HG03469 (cell line): ENCODE data around the gene ZNF598.
"Not testable (repeated sequence)": the region's sequence is repeated elsewhere in the genome, so short reads cannot be mapped to it uniquely, and the experiment has no call there.

Experiments used
- ATAC-seq: cut with Tn5 transposase; IDR thresholded peaks from one replicate; pipeline ENCODE4 v1.9.1; 2021; ENCODE audit warnings: mild to moderate bottlenecking, moderate library complexity, moderate number of reproducible peaks; ENCODE audit not compliant: unreplicated experiment

The ZNF598 gene

GRCh38 chr16:1960665-1961630 lies 48.7 kb downstream of the ZNF598 start:
- no peak for ATAC-seq

- peak; percentile 46 for ATAC-seq
Measured at GRCh38 chr16:1959269-1960039, 50.2 kb downstream of the ZNF598 start, which contains the start of gene NDUFB10. NDUFB10 (plus strand) TSS chr16:1959538; CDS start chr16:1959625, 87 bp downstream.

DNA sequence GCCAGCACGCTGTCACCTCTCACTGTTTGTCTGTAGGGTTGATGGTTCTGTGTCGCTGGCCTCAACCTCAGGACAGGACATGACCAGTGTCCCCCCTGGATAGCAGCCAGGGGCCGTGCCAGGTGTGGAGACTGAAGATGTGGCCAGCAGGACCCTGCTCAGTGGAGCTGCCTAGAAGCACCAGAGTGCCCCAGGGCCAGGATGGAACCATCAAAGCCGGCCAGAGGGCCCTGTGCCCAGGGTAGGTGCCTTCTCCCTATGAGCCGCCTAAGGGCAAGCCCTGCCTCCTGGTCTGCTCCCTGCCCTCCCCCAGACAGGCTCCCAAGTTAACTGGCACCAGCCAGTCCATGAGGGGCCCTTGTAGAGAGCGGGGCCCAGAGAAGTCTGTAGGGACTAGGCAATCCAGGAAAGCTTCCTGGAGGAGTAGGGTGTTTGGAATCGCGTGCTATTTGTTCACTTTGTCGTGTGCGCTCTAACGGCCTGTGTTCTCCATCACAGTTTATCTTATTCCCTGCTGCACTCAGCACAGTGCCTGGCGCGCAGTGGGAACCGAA lies 50.8 kb downstream of the ZNF598 start:
- no peak for ATAC-seq

DNA sequence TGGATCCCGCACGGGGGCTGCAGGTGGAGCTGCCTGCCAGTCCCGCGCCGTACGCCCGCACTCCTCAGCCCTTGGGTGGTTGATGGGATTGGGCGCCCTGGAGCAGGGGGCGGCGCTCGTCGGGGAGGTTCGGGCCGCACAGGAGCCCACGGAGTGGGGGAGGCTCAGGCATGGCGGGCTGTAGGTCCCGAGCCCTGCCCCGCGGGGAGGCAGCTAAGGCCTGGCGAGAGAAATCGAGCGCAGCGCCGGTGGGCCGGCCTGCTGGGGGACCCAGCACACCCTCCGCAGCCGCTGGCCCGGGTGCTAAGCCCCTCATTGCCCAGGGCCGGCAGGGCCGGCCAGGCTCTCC lies 51.5 kb downstream of the ZNF598 start:
- ATAC-seq = not testable (repeated sequence)

DNA sequence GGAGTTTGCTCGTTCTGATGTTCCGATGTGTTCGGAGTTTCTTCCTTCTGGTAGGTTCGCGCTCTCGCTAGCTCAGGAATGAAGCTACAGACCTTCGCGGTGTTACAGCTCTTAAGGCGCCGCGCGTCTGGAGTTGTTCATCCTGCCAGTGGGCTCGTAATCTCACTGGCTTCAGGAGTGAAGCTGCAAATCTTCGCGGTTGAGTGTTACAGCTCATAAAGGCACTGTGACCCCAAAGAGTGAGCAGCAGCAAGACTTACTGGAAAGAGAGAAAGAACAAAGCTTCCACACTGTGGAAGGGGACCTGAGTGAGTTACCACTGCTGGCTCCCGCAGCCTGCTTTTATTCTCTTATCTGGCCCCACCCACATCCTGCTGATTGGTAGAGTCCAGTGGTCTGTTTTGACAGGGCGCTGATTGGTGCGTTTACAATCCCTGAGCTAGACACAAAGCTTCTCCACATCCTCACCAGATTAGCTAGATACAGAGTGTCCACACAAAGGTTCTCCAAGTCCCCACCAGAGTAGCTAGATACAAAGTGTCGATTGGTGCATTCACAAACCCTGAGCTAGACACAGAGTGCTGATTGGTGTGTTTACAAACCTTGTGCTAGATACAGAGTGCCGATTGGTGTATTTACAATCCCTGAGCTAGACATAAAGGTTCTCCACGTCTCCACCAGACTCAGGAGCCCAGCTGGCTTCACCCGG lies 52.0 kb downstream of the ZNF598 start:
- not testable (repeated sequence) for ATAC-seq

DNA sequence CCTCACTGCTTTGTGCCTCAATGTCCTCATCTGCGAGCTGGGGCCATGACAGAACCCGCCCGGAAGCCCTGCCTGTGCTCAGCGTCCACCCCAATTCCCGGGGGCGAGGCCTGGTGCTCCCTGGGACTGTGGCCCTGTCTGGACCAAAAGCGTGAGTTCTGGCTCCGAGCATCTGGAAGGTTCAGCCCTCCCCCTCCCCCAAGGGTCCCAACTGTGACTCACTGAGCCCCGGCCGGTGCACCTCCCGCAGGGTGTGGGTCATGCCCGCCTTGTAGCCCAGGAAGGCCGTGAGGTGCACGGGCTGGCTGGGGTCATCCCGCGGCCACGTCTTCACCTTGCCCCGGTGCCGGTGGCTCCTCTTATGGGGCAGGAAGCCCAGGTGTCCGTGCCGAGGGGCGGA lies 55.9 kb downstream of the ZNF598 start:
- ATAC-seq = no peak

DNA sequence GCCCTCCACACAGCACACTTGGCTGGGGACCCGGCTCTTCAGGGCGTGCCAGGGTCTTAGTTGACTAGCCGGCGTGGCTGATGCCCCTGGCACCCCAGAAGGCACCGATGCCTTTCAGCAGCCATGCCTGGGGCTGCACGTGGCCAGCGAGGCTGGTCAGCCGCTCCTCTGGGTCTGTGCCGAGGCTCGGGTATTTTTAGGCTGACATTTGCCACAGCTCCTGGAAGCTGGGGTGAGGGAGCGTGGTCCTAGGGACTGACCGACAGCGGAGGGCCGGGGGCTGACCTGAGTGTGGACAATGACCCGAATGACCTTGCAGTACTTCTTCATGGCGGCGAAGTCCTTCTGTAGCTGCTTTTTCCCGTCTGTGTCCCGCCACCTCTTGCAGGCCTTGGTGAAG lies 59.1 kb downstream of the ZNF598 start:
- no peak for ATAC-seq

DNA sequence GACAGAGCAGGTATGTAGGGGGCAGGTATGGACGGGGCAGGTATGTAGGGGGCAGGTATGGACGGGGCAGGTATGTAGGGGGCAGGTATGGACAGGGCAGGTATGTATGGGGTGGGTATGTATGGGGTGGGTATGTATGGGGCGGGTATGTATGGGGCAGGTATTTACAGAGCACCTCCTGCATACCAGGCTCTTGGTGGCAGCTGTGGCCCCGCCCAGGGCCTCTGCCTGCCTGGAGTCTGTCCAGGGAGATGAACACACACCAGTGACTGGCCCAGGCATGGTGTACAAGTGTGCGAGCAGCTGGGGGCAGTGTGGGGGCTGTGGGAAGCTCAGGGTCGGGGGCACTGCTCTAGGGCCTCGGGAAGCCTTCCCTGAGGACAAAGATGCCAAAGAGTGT lies 59.6 kb downstream of the ZNF598 start:
- ATAC-seq = no peak

DNA sequence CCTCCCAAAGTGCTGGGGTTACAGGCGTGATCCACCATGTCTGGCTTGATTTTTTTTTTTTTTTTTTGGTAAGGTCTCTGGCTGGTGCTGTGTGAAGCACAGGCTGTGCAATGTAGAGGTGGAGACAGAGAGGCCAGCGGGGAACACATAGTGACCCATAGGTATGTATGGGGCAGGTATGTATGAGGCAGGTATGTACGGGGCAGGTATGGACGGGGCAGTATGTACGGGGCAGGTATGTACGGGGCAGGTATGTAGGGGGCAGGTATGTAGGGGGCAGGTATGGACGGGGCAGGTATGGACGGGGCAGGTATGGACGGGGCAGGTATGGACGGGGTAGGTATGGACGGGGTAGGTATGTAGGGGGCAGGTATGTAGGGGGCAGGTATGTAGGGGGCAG lies 60.1 kb downstream of the ZNF598 start:
- ATAC-seq = no peak
